Osteocyte (in vitro differentiated cells): ENCODE results near the gene SERINC5. TPM values are rescaled to one million over a fixed set of nuclear protein-coding genes. Genes with fewer than 3 reads are reported as not detected.

Experiments
- DNase-seq: peaks from one replicate; pipeline ENCODE4 v3.0.0; 2021; ENCODE audit warnings: mixed read lengths; ENCODE audit not compliant: unreplicated experiment; ENCODE audit errors: extremely low spot score
- H3K27ac Mint-ChIP-seq: one replicate; pipeline ENCODE4 v1.8.0; 2021; ENCODE audit warnings: mild to moderate bottlenecking, mixed read lengths; ENCODE audit not compliant: unreplicated experiment
- H3K27me3 Mint-ChIP-seq: one replicate; pipeline ENCODE4 v1.8.0; 2021; ENCODE audit warnings: mixed read lengths; ENCODE audit not compliant: unreplicated experiment
- H3K36me3 Mint-ChIP-seq: one replicate; pipeline ENCODE4 v1.8.0; 2021; ENCODE audit warnings: mixed read lengths; ENCODE audit not compliant: unreplicated experiment
- H3K4me1 Mint-ChIP-seq: one replicate; pipeline ENCODE4 v1.8.0; 2021; ENCODE audit warnings: mixed read lengths; ENCODE audit not compliant: unreplicated experiment
- H3K4me3 Mint-ChIP-seq: one replicate; pipeline ENCODE4 v1.8.0; 2021; ENCODE audit warnings: mild to moderate bottlenecking, moderate library complexity, mixed read lengths; ENCODE audit not compliant: unreplicated experiment
- H3K9me3 Mint-ChIP-seq: one replicate; pipeline ENCODE4 v1.8.0; 2021; ENCODE audit warnings: mixed read lengths; ENCODE audit not compliant: unreplicated experiment
- total RNA-seq: library from RNA; stranded (reverse); gene quantifications from 2 replicates; pipeline ENCODE4 v1.2.1, GENCODE V29; 2021
- TF ChIP-seq, protein P1 (sequence below): fragments of 200-600 bp; sonication (generic); IDR thresholded peaks from 2 replicates; pipeline ENCODE4 v1.5.0; 2021; ENCODE audit warnings: antibody characterized with exemption, mild to moderate bottlenecking, moderate library complexity

The SERINC5 gene
- total RNA-seq, 1 donor from 2014 or later, result 43.2 TPM

DNA sequence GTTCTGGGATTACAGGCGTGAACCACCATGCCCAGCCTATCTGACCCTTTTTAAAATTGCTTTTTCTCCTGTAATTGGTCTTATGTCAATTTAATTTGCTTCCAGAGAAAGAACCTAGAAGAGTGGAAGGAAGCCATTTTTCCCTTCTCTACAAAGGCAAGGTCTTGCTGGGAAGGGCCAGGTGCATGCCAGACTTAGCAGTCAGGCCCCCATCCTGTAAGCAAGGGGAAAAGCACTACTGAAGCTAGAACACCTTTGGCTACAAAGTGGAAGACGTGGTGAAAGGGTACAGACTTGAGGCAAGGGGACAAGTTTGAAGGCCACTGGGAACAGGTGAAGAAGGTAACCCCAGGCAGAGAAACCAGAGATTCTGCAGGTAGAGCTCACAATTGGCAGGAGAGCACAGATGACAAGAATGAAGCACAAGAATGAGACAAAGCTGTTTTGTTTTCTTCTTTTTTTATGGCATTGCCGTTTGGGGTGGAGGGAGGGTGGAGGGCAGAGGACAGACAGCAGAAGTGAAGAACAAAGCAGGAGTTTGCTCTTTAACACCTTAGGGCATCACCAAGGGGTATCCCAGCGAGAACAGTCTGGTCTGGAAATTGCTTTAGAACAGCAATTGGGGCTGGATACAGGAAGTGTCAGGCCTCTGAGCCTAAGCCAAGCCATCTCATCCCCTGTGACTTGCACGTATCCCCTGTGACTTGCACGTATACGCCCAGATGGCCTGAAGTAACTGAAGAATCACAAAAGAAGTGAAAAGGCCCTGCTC is 72.9 kb downstream of the SERINC5 start:
- H3K4me1 Mint-ChIP-seq, result peaks cover 11% of the 10 kb centered on the region
- no peaks in the 10 kb centered on the region for H3K27me3 Mint-ChIP-seq
- TF ChIP-seq, protein P1, sequence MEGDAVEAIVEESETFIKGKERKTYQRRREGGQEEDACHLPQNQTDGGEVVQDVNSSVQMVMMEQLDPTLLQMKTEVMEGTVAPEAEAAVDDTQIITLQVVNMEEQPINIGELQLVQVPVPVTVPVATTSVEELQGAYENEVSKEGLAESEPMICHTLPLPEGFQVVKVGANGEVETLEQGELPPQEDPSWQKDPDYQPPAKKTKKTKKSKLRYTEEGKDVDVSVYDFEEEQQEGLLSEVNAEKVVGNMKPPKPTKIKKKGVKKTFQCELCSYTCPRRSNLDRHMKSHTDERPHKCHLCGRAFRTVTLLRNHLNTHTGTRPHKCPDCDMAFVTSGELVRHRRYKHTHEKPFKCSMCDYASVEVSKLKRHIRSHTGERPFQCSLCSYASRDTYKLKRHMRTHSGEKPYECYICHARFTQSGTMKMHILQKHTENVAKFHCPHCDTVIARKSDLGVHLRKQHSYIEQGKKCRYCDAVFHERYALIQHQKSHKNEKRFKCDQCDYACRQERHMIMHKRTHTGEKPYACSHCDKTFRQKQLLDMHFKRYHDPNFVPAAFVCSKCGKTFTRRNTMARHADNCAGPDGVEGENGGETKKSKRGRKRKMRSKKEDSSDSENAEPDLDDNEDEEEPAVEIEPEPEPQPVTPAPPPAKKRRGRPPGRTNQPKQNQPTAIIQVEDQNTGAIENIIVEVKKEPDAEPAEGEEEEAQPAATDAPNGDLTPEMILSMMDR, result no peak
- H3K27ac Mint-ChIP-seq, result no peak overlapping the region
- peaks cover 5% of the 10 kb centered on the region for H3K36me3 Mint-ChIP-seq
- H3K4me3 Mint-ChIP-seq, result no peak overlapping the region
- H3K9me3 Mint-ChIP-seq, result no peaks in the 10 kb centered on the region
- DNase-seq, result no peak

DNA sequence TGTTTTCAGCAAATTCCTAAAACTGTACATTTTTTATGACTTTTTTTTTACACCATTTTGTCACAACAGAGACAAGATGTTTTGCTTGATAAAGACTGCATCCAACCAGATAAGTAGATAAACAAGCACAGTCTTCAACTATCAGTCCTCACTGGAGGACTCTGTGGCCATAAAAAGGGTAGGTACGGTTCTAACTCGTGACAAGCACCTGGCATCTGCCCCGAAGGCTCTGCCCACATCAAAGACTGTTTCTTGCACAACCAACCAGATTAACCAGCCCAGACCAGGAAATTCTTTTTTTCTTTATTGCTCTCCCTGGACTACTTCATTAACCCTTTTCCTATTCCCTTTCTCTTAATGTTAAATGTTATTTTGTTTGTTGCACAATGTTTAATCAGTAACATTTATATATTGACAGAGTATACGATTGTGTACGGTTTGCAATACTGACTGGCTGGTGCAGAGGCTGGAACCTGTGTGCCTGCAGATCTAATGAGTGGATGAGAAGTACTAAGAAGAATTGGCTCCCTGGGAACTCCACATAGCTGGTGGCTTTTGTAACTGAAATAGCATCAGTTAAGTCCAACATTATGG is 74.1 kb downstream of the SERINC5 start:
- no peak overlapping the region for H3K4me3 Mint-ChIP-seq
- TF ChIP-seq, protein P1, result no peak
- H3K36me3 Mint-ChIP-seq, result peaks cover 7% of the 10 kb centered on the region
- no peaks in the 10 kb centered on the region for H3K9me3 Mint-ChIP-seq
- H3K27ac Mint-ChIP-seq, result no peak overlapping the region
- H3K4me1 Mint-ChIP-seq, result peaks cover 11% of the 10 kb centered on the region
- H3K27me3 Mint-ChIP-seq, result no peaks in the 10 kb centered on the region
- DNase-seq, result no peak

DNA sequence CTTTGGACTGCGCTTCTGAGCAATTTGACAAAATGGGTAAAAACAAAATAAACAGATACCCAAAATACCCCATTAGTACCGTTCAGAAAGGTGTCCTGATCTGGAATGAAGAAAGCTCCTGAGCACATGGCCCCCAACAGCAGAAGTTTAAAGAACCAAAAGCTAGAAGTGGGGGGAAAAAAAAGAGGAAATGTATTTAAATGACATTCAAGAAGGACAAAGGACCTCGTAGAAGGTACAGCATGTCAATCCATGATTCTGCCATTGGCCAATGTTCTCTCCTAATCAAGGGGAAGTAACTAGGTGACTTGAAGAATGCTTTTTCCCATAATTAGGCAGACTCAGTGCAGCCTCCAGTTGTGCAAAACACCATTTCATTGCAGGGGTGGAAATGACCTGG is 78.6 kb downstream of the SERINC5 start:
- TF ChIP-seq, protein P1, result no peak
- no peaks in the 10 kb centered on the region for H3K4me1 Mint-ChIP-seq
- H3K36me3 Mint-ChIP-seq, result peaks cover 18% of the 10 kb centered on the region
- H3K27me3 Mint-ChIP-seq, result no peaks in the 10 kb centered on the region
- H3K9me3 Mint-ChIP-seq, result no peaks in the 10 kb centered on the region
- no peak overlapping the region for H3K27ac Mint-ChIP-seq
- DNase-seq, result no peak
- H3K4me3 Mint-ChIP-seq, result no peak overlapping the region

DNA sequence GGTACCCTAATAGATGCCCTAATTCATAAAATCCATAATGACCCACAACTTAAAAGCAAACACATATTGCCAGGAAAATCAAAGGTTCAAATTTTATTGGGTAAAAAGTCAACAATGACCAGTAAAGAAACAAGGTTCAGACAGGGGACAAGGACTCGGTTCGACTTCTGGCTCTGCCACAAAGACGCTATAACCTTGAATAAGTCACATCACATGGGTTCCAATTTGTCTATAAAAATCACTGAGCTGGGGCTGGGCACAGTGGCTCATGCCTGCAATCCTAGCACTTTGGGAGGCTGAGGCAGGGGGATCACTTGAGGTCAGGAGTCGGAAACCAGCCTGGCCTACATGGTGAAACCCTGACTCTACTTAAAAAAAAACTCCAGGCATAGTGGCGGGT is 80.5 kb downstream of the SERINC5 start:
- no peak overlapping the region for H3K4me3 Mint-ChIP-seq
- H3K9me3 Mint-ChIP-seq, result no peaks in the 10 kb centered on the region
- H3K27me3 Mint-ChIP-seq, result no peaks in the 10 kb centered on the region
- no peak overlapping the region for H3K27ac Mint-ChIP-seq
- TF ChIP-seq, protein P1, result no peak
- peaks cover 21% of the 10 kb centered on the region for H3K36me3 Mint-ChIP-seq
- no peaks in the 10 kb centered on the region for H3K4me1 Mint-ChIP-seq
- DNase-seq, result no peak

DNA sequence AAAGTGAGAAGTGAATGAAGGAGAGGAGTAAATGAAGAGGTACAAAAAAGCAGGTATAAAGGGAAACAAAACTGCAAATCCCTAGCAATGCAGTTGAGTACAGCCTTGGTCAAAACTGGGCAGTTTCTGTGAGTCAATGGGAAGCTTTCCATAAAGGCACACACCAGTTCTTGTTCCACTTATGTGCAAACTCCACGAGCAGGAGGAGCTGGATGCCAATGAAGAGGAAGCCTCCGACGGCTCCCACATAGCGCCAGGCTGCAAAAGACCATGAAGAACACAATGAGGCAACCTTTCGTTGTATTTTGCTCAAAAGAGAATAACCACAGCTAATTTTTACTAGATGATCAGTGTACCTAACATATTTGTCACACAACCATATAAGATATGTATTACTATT is 81.1 kb downstream of the SERINC5 start:
- H3K27me3 Mint-ChIP-seq, result no peaks in the 10 kb centered on the region
- TF ChIP-seq, protein P1, result no peak
- H3K27ac Mint-ChIP-seq, result no peak overlapping the region
- no peak for DNase-seq
- H3K4me3 Mint-ChIP-seq, result no peak overlapping the region
- no peaks in the 10 kb centered on the region for H3K9me3 Mint-ChIP-seq
- H3K4me1 Mint-ChIP-seq, result no peaks in the 10 kb centered on the region
- peaks cover 22% of the 10 kb centered on the region for H3K36me3 Mint-ChIP-seq
